ENCODE results near the gene PCNA. TPM values are rescaled to one million over a fixed set of nuclear protein-coding genes. Genes with fewer than 3 reads are reported as not detected.
"Not testable (repeated sequence)": the region's sequence is repeated elsewhere in the genome, so short reads cannot be mapped to it uniquely, and the experiment has no call there.

Gene PCNA
- total and polyA plus RNA-seq, 9 of the 15 experiments (the other 6 are each of a cell fraction or from before 2014, with no cell fraction given) = 213 to 390 (median 291) TPM

DNA sequence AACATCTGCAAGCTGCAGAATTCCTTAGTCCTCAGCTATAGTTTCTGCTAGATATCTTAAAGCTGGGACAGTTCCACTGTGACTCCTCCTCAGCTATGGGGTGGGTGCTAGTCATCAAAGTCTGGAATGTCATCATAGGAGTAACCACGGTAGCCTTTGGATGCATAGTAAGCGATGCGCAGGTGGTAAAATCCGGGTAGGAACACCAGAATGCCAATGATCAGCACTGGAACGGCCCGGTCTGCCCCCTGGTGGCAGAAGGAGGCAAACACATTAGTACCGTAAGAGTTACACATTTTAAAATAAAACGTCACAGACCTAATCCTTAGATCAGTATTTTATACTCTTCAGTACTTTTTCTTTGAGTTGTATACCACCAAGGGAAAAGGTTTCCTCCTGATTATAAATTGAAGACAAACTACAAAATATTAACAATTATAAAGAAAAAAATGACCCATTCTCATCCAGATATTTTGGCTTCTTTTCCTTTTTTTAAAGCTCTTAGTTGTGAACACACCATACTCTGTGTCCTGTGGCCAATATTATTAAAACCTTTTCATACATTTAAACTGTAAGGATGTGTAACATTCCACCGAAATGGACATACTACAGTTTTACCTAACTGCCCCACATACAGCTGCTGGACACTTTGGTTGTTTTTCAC is 18.9 kb downstream of the PCNA start (continued):
- no peak for TF ChIP-seq ARID3A (IDR thresholded peaks at IDR 0.05; ENCODE audit: borderline replicate concordance, low read depth, low read length)
- peak; percentile 59 for TF ChIP-seq SMC3 (conservative IDR thresholded peaks at IDR 0.05; ENCODE audit: insufficient read depth, low read depth, low read length)

GRCh38 chr20:5099909-5100308 is 19.8 kb downstream of the PCNA start:
- 97% methylated on average over 3 of the region's 3 CpGs for WGBS (ENCODE audit: insufficient coverage, low coverage, missing lambda C conversion rate)
- H3K27ac ChIP-seq (ENCODE audit: extremely low read depth, low read depth, low read length); DNase-seq (ENCODE audit: extremely low read depth in 1 of 4, low spot score in 3 of 4); H3K9ac ChIP-seq (ENCODE audit: insufficient read depth in 1 of 2, low read depth in 2 of 2, low read length in 2 of 2); H2AFZ ChIP-seq (ENCODE audit: low read depth, low read length); H3K4me1 ChIP-seq (replicated peaks in 1 of 2; ENCODE audit: control insufficient read depth in 2 of 2, insufficient read depth in 2 of 2, low read length in 2 of 2); H3K27me3 ChIP-seq (ENCODE audit: control insufficient read depth in 2 of 2, insufficient read depth in 2 of 2, low read length in 2 of 2); ATAC-seq; H4K20me1 ChIP-seq (replicated peaks; ENCODE audit: control insufficient read depth, insufficient read depth, low read length); H3K9me3 ChIP-seq (replicated peaks; ENCODE audit: control insufficient read depth, insufficient read depth, low read depth, low read length); H3K79me2 ChIP-seq (ENCODE audit: control insufficient read depth, insufficient read depth, low read length); H3K9me1 ChIP-seq (ENCODE audit: control insufficient read depth, insufficient read depth, low read length); H3K4me3 ChIP-seq; H3K4me2 ChIP-seq (ENCODE audit: insufficient read depth, low read length); in situ Hi-C loops (cut with MboI); FAIRE-seq: not testable (repeated sequence)
- ChIA-PET CTCF (ENCODE audit: low intra/inter-chr PET ratio) (interaction anchor here (0.8 to 1.3 kb wide), 2 partner anchors 93 to 493 kb away, joined by 3 read pairs; no protein-coding TSS in a partner anchor), POLR2A (interaction anchor here (0.6 to 0.9 kb wide), 2 partner anchors 16 to 92 kb away, joined by 3 read pairs; no protein-coding TSS in a partner anchor)
- intact Hi-C loops (cut with micrococcal nuclease) = loop anchor here (2.0 kb wide), 2 partner anchors 43 to 493 kb away; no protein-coding TSS in a partner anchor
- peaks cover 72% of the 10 kb centered on the region; the same call in 2 of the 3 replicates for H3K36me3 ChIP-seq (ENCODE audit: control insufficient read depth, insufficient read depth, low read length)
- TSS peak; percentile 33 for BruUV-seq (replicated peaks)

DNA sequence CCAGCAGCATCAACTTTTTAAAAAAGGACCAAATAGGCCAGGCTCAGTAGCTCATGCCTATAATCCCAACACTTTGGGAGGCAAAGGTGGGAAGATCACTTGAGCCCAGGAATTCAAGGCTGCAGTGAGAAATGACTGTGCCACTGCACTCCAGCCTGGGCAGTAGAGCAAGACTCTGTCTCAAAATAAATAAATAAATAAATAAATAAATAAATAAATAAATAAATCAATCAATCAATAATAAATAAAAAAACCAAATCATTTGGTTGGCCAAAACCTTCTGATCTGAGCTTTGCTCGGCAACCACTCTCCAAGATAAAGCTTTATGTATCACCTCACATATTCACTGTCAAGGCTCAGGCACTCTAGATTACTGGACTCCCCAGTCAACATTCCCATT is 20.7 kb downstream of the PCNA start:
- intact Hi-C loops (cut with micrococcal nuclease); H3K4me2 ChIP-seq (ENCODE audit: insufficient read depth, low read length); POLR2A ChIA-PET; in situ Hi-C loops (cut with MboI); FAIRE-seq; H3K4me1 ChIP-seq (replicated peaks in 1 of 2; ENCODE audit: control insufficient read depth in 2 of 2, insufficient read depth in 2 of 2, low read length in 2 of 2); ATAC-seq; H2AFZ ChIP-seq (ENCODE audit: low read depth, low read length); H4K20me1 ChIP-seq (replicated peaks; ENCODE audit: control insufficient read depth, insufficient read depth, low read length); H3K9ac ChIP-seq (ENCODE audit: insufficient read depth in 1 of 2, low read depth in 2 of 2, low read length in 2 of 2); H3K79me2 ChIP-seq (ENCODE audit: control insufficient read depth, insufficient read depth, low read length); H3K9me1 ChIP-seq (ENCODE audit: control insufficient read depth, insufficient read depth, low read length); H3K9me3 ChIP-seq (replicated peaks; ENCODE audit: control insufficient read depth, insufficient read depth, low read depth, low read length); H3K27me3 ChIP-seq (ENCODE audit: control insufficient read depth in 2 of 2, insufficient read depth in 2 of 2, low read length in 2 of 2); H3K27ac ChIP-seq (ENCODE audit: extremely low read depth, low read depth, low read length); BruUV-seq (replicated peaks); DNase-seq (ENCODE audit: extremely low read depth in 1 of 4, low spot score in 3 of 4); CTCF ChIA-PET (ENCODE audit: low intra/inter-chr PET ratio); H3K4me3 ChIP-seq: not testable (repeated sequence)
- H3K36me3 ChIP-seq (ENCODE audit: control insufficient read depth, insufficient read depth, low read length) = peaks cover 65% of the 10 kb centered on the region; the same call in 2 of the 3 replicates
- WGBS (ENCODE audit: insufficient coverage, low coverage, missing lambda C conversion rate) = 83% methylated on average over 1 of the region's 1 CpG

Measured in K562 (cell line).